H9 (cell line): ENCODE results near the gene CMSS1. TPM values are rescaled to one million over a fixed set of nuclear protein-coding genes. Genes with fewer than 3 reads are reported as not detected.

Source experiments
- DNase-seq: peaks from one replicate; pipeline ENCODE4 v3.0.0-alpha.2; 2017
- H2AFZ ChIP-seq: one replicate; pipeline ENCODE4 v1.6.1; 2013; ENCODE audit warnings: mild to moderate bottlenecking, low read length, control low read depth, moderate library complexity
- H2AK5ac ChIP-seq: 2 replicates; pipeline ENCODE4 v1.6.1; 2013; ENCODE audit warnings: low read length, control low read depth, mixed read lengths; ENCODE audit not compliant: insufficient read length
- H2BK120ac ChIP-seq: one replicate; pipeline ENCODE4 v1.6.1; 2013; ENCODE audit warnings: low read depth, mild to moderate bottlenecking, low read length, control low read depth, inconsistent platforms; ENCODE audit not compliant: poor library complexity, severe bottlenecking
- H2BK12ac ChIP-seq: 2 replicates; pipeline ENCODE4 v1.6.1; 2013; ENCODE audit warnings: low read length, control low read depth, mixed read lengths, low read depth; ENCODE audit not compliant: insufficient read length
- H2BK15ac ChIP-seq: 2 replicates; pipeline ENCODE4 v1.6.1; 2013; ENCODE audit warnings: low read depth, low read length, control low read depth
- H2BK20ac ChIP-seq: one replicate; pipeline ENCODE4 v1.6.1; 2013; ENCODE audit warnings: low read depth, mild to moderate bottlenecking, low read length, control low read depth, inconsistent platforms; ENCODE audit not compliant: poor library complexity, severe bottlenecking
- H2BK5ac ChIP-seq: 2 replicates; pipeline ENCODE4 v1.6.1; 2013; ENCODE audit warnings: low read length, control low read depth, mixed read lengths; ENCODE audit not compliant: insufficient read length
- H3K14ac ChIP-seq: 2 replicates; pipeline ENCODE4 v1.6.1; 2013; ENCODE audit warnings: low read length, control low read depth; ENCODE audit not compliant: insufficient read depth
- H3K18ac ChIP-seq: 2 replicates; pipeline ENCODE4 v1.6.1; 2013; ENCODE audit warnings: low read depth, mild to moderate bottlenecking, mixed read lengths, low read length, control low read depth; ENCODE audit not compliant: insufficient read length
- H3K23ac ChIP-seq: 2 replicates; pipeline ENCODE4 v1.6.1; 2013; ENCODE audit warnings: low read length, control low read depth, mixed read lengths, low read depth; ENCODE audit not compliant: insufficient read length
- H3K23me2 ChIP-seq: 2 replicates; pipeline ENCODE4 v1.6.1; 2013; ENCODE audit warnings: low read depth, mild to moderate bottlenecking, mixed read lengths, low read length, control low read depth; ENCODE audit not compliant: insufficient read length, poor library complexity, severe bottlenecking
- H3K27ac ChIP-seq: 2 replicates; pipeline ENCODE4 v1.5.1; 2013; ENCODE audit warnings: low read length, control low read depth, mixed read lengths, low read depth; ENCODE audit not compliant: insufficient read length
- H3K27me3 ChIP-seq: 2 replicates; pipeline ENCODE4 v1.6.1; 2013; ENCODE audit warnings: low read length, control low read depth, inconsistent platforms; ENCODE audit not compliant: insufficient read depth
- H3K4ac ChIP-seq: 2 replicates; pipeline ENCODE4 v1.6.1; 2013; ENCODE audit warnings: low read depth, mild to moderate bottlenecking, control low read depth, inconsistent platforms, low read length, moderate library complexity
- H3K4me1 ChIP-seq: 2 replicates; pipeline ENCODE4 v1.6.1; 2013; ENCODE audit warnings: low read length, control low read depth, inconsistent platforms; ENCODE audit not compliant: insufficient read depth
- H3K4me2 ChIP-seq: 2 replicates; pipeline ENCODE4 v1.6.1; 2013; ENCODE audit warnings: low read length, control low read depth, mixed read lengths; ENCODE audit not compliant: insufficient read length, insufficient read depth
- H3K56ac ChIP-seq: 2 replicates; pipeline ENCODE4 v1.6.1; 2013; ENCODE audit warnings: low read depth, mild to moderate bottlenecking, mixed read lengths, low read length, control low read depth; ENCODE audit not compliant: insufficient read length
- H3K79me1 ChIP-seq: 2 replicates; pipeline ENCODE4 v1.6.1; 2013; ENCODE audit warnings: low read depth, mild to moderate bottlenecking, moderate library complexity, low read length, control low read depth, inconsistent platforms; ENCODE audit not compliant: insufficient read depth, poor library complexity, severe bottlenecking
- H3K79me2 ChIP-seq: 2 replicates; pipeline ENCODE4 v1.6.1; 2013; ENCODE audit warnings: low read length, control low read depth, inconsistent platforms; ENCODE audit not compliant: insufficient read depth
- H3K9ac ChIP-seq: 2 replicates; pipeline ENCODE4 v1.6.1; 2013; ENCODE audit warnings: low read length, control low read depth, mixed read lengths; ENCODE audit not compliant: insufficient read length; ENCODE audit errors: extremely low read depth
- H3K9me3 ChIP-seq: one replicate; pipeline ENCODE4 v1.6.1; 2013; ENCODE audit warnings: low read depth, low read length, inconsistent platforms; ENCODE audit not compliant: control insufficient read depth
- H3T11ph ChIP-seq: one replicate; pipeline ENCODE4 v1.6.1; 2013; ENCODE audit warnings: mild to moderate bottlenecking, low read length, control low read depth, inconsistent platforms
- H4K20me1 ChIP-seq: one replicate; pipeline ENCODE4 v1.6.1; 2013; ENCODE audit not compliant: control insufficient read depth, insufficient read length, insufficient read depth
- H4K5ac ChIP-seq: 2 replicates; pipeline ENCODE4 v1.6.1; 2013; ENCODE audit warnings: low read depth, mild to moderate bottlenecking, mixed read lengths, low read length, control low read depth; ENCODE audit not compliant: insufficient read length
- H4K8ac ChIP-seq: replicated peaks from 2 replicates; pipeline ENCODE4 v1.6.1; 2013; ENCODE audit warnings: low read length, control low read depth, mixed read lengths, low read depth; ENCODE audit not compliant: insufficient read length
- H4K91ac ChIP-seq: 2 replicates; pipeline ENCODE4 v1.6.1; 2013; ENCODE audit warnings: low read depth, mild to moderate bottlenecking, moderate library complexity, mixed read lengths, low read length, control low read depth; ENCODE audit not compliant: insufficient read length
- H3K27ac Mint-ChIP-seq, 3 experiments: 2 replicates in 2 of 3; 3 replicates in 1 of 3; pipeline ENCODE4 v1.8.0; 2020 to 2021; ENCODE audit warnings: mixed read lengths in 3 of 3, mild to moderate bottlenecking in 1 of 3, moderate library complexity in 1 of 3
- H3K27me3 Mint-ChIP-seq: 2 replicates; pipeline ENCODE4 v1.8.0; 2021; ENCODE audit warnings: low read depth, mild to moderate bottlenecking, moderate library complexity, mixed read lengths
- H3K36me3 Mint-ChIP-seq, 3 experiments: 2 replicates in 2 of 3; 3 replicates in 1 of 3; pipeline ENCODE4 v1.8.0; 2020 to 2021; ENCODE audit warnings: low read depth in 3 of 3, mixed read lengths in 3 of 3; ENCODE audit not compliant: insufficient read depth in 1 of 3
- H3K4me1 Mint-ChIP-seq, 2 experiments: 2 replicates each; pipeline ENCODE4 v1.8.0; 2020; ENCODE audit warnings: mixed read lengths in 2 of 2
- H3K4me3 Mint-ChIP-seq, 2 experiments: 2 replicates in 1 of 2; 3 replicates in 1 of 2; pipeline ENCODE4 v1.8.0; 2020 to 2021; ENCODE audit warnings: mild to moderate bottlenecking in 2 of 2, mixed read lengths in 2 of 2, moderate library complexity in 1 of 2
- H3K9me3 Mint-ChIP-seq, 2 experiments: 2 replicates in 1 of 2; 3 replicates in 1 of 2; pipeline ENCODE4 v1.8.0; 2020; ENCODE audit warnings: mild to moderate bottlenecking in 2 of 2, mixed read lengths in 2 of 2, moderate library complexity in 1 of 2
- WGBS: extraction: QIAGEN DNeasy Blood & Tissue Kit; methylation state at CpG from one replicate; pipeline ENCODE4 v1.1.7; 2013; ENCODE audit warnings: missing lambda C conversion rate, low lambda C conversion rate, mixed read lengths; ENCODE audit not compliant: insufficient read length; ENCODE audit errors: extremely low coverage; 5-methylcytosine and 5-hydroxymethylcytosine counted together
- total RNA-seq: library from RNA; stranded (reverse); gene quantifications from 2 replicates; pipeline ENCODE4 v1.2.1, GENCODE V29; 2021
- TF ChIP-seq, protein P1 (sequence below): fragments of 200-600 bp; sonication (generic); conservative IDR thresholded peaks from 3 replicates; pipeline ENCODE4 v1.8.0; 2021; ENCODE audit warnings: antibody characterized with exemption, mild to moderate bottlenecking

The CMSS1 gene
- total RNA-seq, 1 experiment from 2014 or later, result 61.8 TPM

DNA sequence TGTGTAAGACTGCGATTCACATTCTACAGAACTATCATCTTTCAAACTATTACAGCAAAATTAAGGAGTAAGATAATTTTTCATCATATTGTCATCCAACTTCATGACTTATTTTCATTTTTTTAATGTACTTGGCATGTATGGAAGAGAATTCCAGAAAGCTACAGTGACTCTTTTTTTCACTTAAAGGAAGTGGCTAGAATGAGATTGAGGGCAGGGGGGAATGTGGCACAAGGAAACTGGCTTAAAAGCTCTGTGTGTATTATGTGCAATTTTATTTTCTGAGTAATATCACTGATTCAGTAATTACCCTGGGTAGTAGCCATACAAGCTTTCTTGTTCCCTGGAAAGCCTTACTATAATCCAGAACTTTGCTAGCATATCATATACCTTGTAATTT is 202.1 kb downstream of the CMSS1 start:
- WGBS, result no CpG with 5 or more reads among the region's 1 CpG

More for the DNA sequence above, 202.1 kb downstream of the CMSS1 start:
- no peak overlapping the region for H2BK12ac ChIP-seq
- H2BK120ac ChIP-seq, result no peak overlapping the region
- H3K9ac ChIP-seq, result no peak overlapping the region
- no peak overlapping the region for H3K4me2 ChIP-seq
- no peaks in the 10 kb centered on the region for H3K27me3 ChIP-seq
- H2BK5ac ChIP-seq, result no peak overlapping the region
- H4K8ac ChIP-seq, result no peak overlapping the region
- H3K56ac ChIP-seq, result no peak overlapping the region
- no peak overlapping the region for H3K23ac ChIP-seq
- H3K27ac Mint-ChIP-seq, result no peak overlapping the region
- no peak overlapping the region for H2AK5ac ChIP-seq
- H3K79me1 ChIP-seq, result no peaks in the 10 kb centered on the region
- no peaks in the 10 kb centered on the region for H3K23me2 ChIP-seq
- H3K79me2 ChIP-seq, result no peaks in the 10 kb centered on the region
- H3K14ac ChIP-seq, result no peak overlapping the region
- H3K4me3 Mint-ChIP-seq, result no peak overlapping the region
- TF ChIP-seq, protein P1, sequence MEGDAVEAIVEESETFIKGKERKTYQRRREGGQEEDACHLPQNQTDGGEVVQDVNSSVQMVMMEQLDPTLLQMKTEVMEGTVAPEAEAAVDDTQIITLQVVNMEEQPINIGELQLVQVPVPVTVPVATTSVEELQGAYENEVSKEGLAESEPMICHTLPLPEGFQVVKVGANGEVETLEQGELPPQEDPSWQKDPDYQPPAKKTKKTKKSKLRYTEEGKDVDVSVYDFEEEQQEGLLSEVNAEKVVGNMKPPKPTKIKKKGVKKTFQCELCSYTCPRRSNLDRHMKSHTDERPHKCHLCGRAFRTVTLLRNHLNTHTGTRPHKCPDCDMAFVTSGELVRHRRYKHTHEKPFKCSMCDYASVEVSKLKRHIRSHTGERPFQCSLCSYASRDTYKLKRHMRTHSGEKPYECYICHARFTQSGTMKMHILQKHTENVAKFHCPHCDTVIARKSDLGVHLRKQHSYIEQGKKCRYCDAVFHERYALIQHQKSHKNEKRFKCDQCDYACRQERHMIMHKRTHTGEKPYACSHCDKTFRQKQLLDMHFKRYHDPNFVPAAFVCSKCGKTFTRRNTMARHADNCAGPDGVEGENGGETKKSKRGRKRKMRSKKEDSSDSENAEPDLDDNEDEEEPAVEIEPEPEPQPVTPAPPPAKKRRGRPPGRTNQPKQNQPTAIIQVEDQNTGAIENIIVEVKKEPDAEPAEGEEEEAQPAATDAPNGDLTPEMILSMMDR, result no peak
- H3K36me3 Mint-ChIP-seq, result peaks cover 0 to 5% (median 5%) of the 10 kb centered on the region in 3 experiments; a peak in 3 of 7 replicates
- H3T11ph ChIP-seq, result no peak overlapping the region
- H3K27ac ChIP-seq, result no peak overlapping the region
- peaks cover 2% of the 10 kb centered on the region; the same call in 1 of the 2 replicates for H3K4me1 ChIP-seq
- H3K4me1 Mint-ChIP-seq, result peaks cover 9 to 13% of the 10 kb centered on the region in 2 experiments
- no peak overlapping the region for H4K91ac ChIP-seq
- no peak overlapping the region for H3K18ac ChIP-seq
- DNase-seq, result no peak
- peaks cover 4% of the 10 kb centered on the region in 2 experiments; a peak in 3 of 5 replicates for H3K9me3 Mint-ChIP-seq
- no peaks in the 10 kb centered on the region for H4K20me1 ChIP-seq
- H4K5ac ChIP-seq, result no peak overlapping the region
- H2BK15ac ChIP-seq, result no peak overlapping the region
- no peaks in the 10 kb centered on the region for H3K9me3 ChIP-seq
- no peaks in the 10 kb centered on the region for H3K27me3 Mint-ChIP-seq
- no peak overlapping the region for H2AFZ ChIP-seq
- H2BK20ac ChIP-seq, result no peak overlapping the region
- H3K4ac ChIP-seq, result no peak overlapping the region
